HepG2 (cell line): ENCODE results near the gene KAZN. TPM values are rescaled to one million over a fixed set of nuclear protein-coding genes. Genes with fewer than 3 reads are reported as not detected.

Experiments
- ATAC-seq: fragments of 200-7000 bp; cut with Tn5 transposase; 3 replicates; pipeline ENCODE4 v1.9.1; 2020; ENCODE audit warnings: mild to moderate bottlenecking, moderate library complexity
- BruUV-seq: library from RNA; stranded (reverse); fragments of 400-500 nt; replicated peaks from 2 replicates; lab custom pipeline; 2021; lab: Mats Ljungman, UMichigan
- CTCF ChIA-PET: fragments of 300-600 bp; formaldehyde crosslinking; extraction: SDS; loops from one replicate; lab custom pipeline; 2021; ENCODE audit warnings: low total read pairs, inconsistent platforms, low intra/inter-chr PET ratio; lab: Yijun Ruan, JAX
- POLR2A ChIA-PET: fragments of 350-600 bp; sonication (Branson Sonifier 250); formaldehyde crosslinking; loops from one replicate; lab custom pipeline; 2020; ENCODE audit warnings: antibody characterized with exemption, inconsistent platforms; lab: Yijun Ruan, JAX
- DNase-seq: peaks from one replicate; pipeline ENCODE4 v3.0.0-alpha.2; 2015; ENCODE audit warnings: low spot score
- FAIRE-seq: peaks from 3 replicates; lab custom pipeline; 2011; peaks lifted over from hg19 to GRCh38; lab: Jason Lieb, UNC
- H2AFZ ChIP-seq: one replicate; pipeline ENCODE4 v1.6.1; 2011; ENCODE audit warnings: low read length, inconsistent platforms
- H3K27ac ChIP-seq: fragments of 300-600 bp; 3 replicates; pipeline ENCODE4 v1.8.0; 2011; ENCODE audit warnings: mixed run types, mild to moderate bottlenecking, mixed read lengths, low read length, inconsistent platforms; ENCODE audit not compliant: insufficient read depth; ENCODE audit errors: extremely low read length
- H3K27me3 ChIP-seq, 2 experiments: fragments of 200-600 bp in 1 of 2; 2 replicates in 1 of 2; 3 replicates in 1 of 2; pipeline versions ENCODE4 v1.6.0 to v1.8.0; 2011; ENCODE audit warnings: low read length in 2 of 2, mild to moderate bottlenecking in 2 of 2, moderate library complexity in 2 of 2, inconsistent platforms in 1 of 2; ENCODE audit not compliant: insufficient read depth in 2 of 2, control insufficient read depth in 1 of 2
- H3K36me3 ChIP-seq, 2 experiments: fragments of 200-600 bp in 1 of 2; replicated peaks in 1 of 2; 2 replicates in 1 of 2; 3 replicates in 1 of 2; pipeline versions ENCODE4 v1.5.1 to v1.8.0; 2011; ENCODE audit warnings: low read length in 2 of 2, inconsistent platforms in 1 of 2; ENCODE audit not compliant: insufficient read depth in 2 of 2, control insufficient read depth in 1 of 2
- H3K4me1 ChIP-seq: 2 replicates; pipeline ENCODE4 v1.5.1; 2012; ENCODE audit warnings: low read length, inconsistent platforms; ENCODE audit not compliant: insufficient read depth
- H3K4me2 ChIP-seq: 2 replicates; pipeline ENCODE4 v1.6.0; 2011; ENCODE audit warnings: low read depth, low read length, inconsistent platforms
- H3K4me3 ChIP-seq, 3 experiments: fragments of 200-600 bp in 1 of 3; sonication (generic), shearing (Covaris generic) in 1 of 3; replicated peaks in 1 of 3; 2 replicates each; pipeline ENCODE4 v1.5.1; 2011 to 2016; ENCODE audit warnings: low read length in 3 of 3, inconsistent platforms in 2 of 3, low read depth in 2 of 3, mild to moderate bottlenecking in 2 of 3, control low read depth in 1 of 3, mixed read lengths in 1 of 3; ENCODE audit not compliant: insufficient read depth in 1 of 3
- H3K79me2 ChIP-seq: one replicate; pipeline ENCODE4 v1.6.1; 2011; ENCODE audit warnings: low read length, inconsistent platforms; ENCODE audit not compliant: insufficient read depth
- H3K9ac ChIP-seq: 2 replicates; pipeline ENCODE4 v1.6.0; 2011; ENCODE audit warnings: mild to moderate bottlenecking, low read depth, low read length, inconsistent platforms; ENCODE audit not compliant: insufficient read depth
- H3K9me3 ChIP-seq: 2 replicates; pipeline ENCODE4 v1.5.1; 2012; ENCODE audit warnings: mild to moderate bottlenecking, low read length
- H4K20me1 ChIP-seq: 2 replicates; pipeline ENCODE4 v1.6.0; 2011; ENCODE audit warnings: inconsistent platforms, mild to moderate bottlenecking, low read length, moderate library complexity; ENCODE audit not compliant: insufficient read depth
- BCL6 ChIP-seq: IDR thresholded peaks from 2 replicates; pipeline ENCODE4 v1.6.1; 2016; ENCODE audit warnings: missing genetic modification reagents, missing compliant biosample characterization
- CHCHD3 ChIP-seq: sonication (generic); formaldehyde crosslinking; IDR thresholded peaks from 2 replicates; pipeline ENCODE4 v1.8.0; 2022; ENCODE audit warnings: mild to moderate bottlenecking, missing genetic modification reagents, moderate library complexity
- NBN ChIP-seq: fragments of 450-650 bp; conservative IDR thresholded peaks from 2 replicates; pipeline ENCODE4 v1.6.1; 2017
- NKX3-1 ChIP-seq: sonication (generic); formaldehyde crosslinking; IDR thresholded peaks from 2 replicates; pipeline ENCODE4 v1.5.0; 2020; ENCODE audit warnings: missing genetic modification reagents
- POLR2G ChIP-seq: fragments of 200-400 bp; formaldehyde crosslinking; IDR thresholded peaks from 2 replicates; pipeline ENCODE4 v1.6.1; 2018; ENCODE audit warnings: mild to moderate bottlenecking, low read depth, low read length, moderate library complexity
- XRCC5 ChIP-seq: fragments of 200-400 bp; formaldehyde crosslinking; optimal IDR thresholded peaks from 2 replicates; pipeline ENCODE3; 2017; ENCODE audit warnings: mild to moderate bottlenecking, low read length
- ZNF687 ChIP-seq: sonication (generic); formaldehyde crosslinking; IDR thresholded peaks from 2 replicates; pipeline ENCODE4 v1.5.1; 2020; ENCODE audit warnings: mild to moderate bottlenecking, missing genetic modification reagents, moderate library complexity
- WGBS: methylation state at CpG from one replicate; pipeline ENCODE4 v1.1.6; 2017; ENCODE audit warnings: low lambda C conversion rate; 5-methylcytosine and 5-hydroxymethylcytosine counted together
- in situ Hi-C: cut with HindIII; loops from 2 replicates; pipeline ENCODE4 v1.10.0; 2017; ENCODE audit warnings: low pct_unique_long_range_greater_than_20kb; ENCODE audit not compliant: extremely low pct_ligation_motif_present
- intact Hi-C: fragments of 100-400 bp; cut with micrococcal nuclease; formaldehyde crosslinking; loops from one replicate; pipeline ENCODE4 v1.10.0; 2022; ENCODE audit not compliant: unreplicated experiment
- polyA plus RNA-seq, 8 experiments: library from polyadenylated mRNA; depleted of rRNA in 3 of 8; stranded (reverse) in 7 of 8; unstranded in 1 of 8; fragments of >200 nt; fragmentation: Illumina TruSeq in 4 of 8; extraction: Trizol in 4 of 8; gene quantifications; 2 replicates each; pipeline versions ENCODE4 v1.2.1 to v1.2.3, GENCODE V29; 2011 to 2016; ENCODE audit warnings: low read depth in 4 of 8, missing spikeins in 1 of 8, mixed read lengths in 1 of 8; ENCODE audit not compliant: insufficient read depth in 1 of 8
- total RNA-seq, 5 experiments: library from RNA; depleted of rRNA; stranded (reverse); fragments of >200 nt; fragmentation: Illumina TruSeq; extraction: Trizol; gene quantifications; 2 replicates each; pipeline ENCODE4 v1.2.3, GENCODE V29; 2016; ENCODE audit warnings: low read depth in 1 of 5
- TF ChIP-seq, protein P1 (sequence below): sonication (generic); formaldehyde crosslinking; IDR thresholded peaks from 2 replicates; pipeline ENCODE4 v1.5.0; 2020; ENCODE audit warnings: mild to moderate bottlenecking, missing genetic modification reagents
- TF ChIP-seq, protein P2 (sequence below): sonication (generic); formaldehyde crosslinking; IDR thresholded peaks from 2 replicates; pipeline ENCODE4 v1.4.0; 2020; ENCODE audit warnings: mild to moderate bottlenecking, missing genetic modification reagents

The KAZN gene
- total and polyA plus RNA-seq, 2 of the 13 experiments (the other 11 are each of a cell fraction or from before 2014, with no cell fraction given): 10.4 to 13.5 TPM

DNA sequence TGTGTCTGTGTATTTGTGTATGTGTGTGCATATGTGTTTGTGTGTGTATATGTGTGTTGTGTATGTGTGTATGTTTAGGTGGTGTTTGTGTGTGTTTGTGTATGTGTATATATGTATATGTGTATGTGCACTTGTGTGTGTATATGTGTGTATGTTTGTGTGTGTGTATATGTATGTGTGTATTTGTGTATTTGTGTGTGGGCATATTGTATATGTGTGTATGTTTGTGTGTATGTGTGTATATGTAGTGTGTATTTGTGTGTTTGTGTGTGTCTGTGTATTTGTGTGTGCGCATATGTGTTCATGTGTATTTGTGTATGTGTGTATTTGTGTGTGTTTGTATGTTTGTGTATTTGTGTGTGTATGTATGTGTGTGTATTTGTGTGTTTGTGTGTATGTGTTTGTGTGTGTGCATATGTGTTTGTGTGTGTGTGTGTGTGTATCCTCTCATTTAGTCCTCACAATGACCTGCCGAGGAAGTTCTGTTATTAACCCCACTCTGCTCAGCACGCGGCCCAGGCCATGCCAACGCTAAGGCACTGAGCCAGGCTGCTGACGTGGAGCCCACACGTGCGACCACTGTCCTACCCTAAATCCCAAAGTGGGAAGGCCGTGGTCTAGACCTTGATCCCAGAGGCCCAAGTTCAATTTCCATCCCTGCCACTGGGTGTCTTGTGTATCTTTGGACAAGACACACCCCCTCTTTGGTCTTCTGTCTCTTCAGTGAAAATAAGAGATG is 511.8 kb downstream of the KAZN start:
- CTCF ChIA-PET: interaction anchor here (0.9 to 1.2 kb wide), 2 partner anchors 44 to 194 kb away, joined by 3 read pairs; partner anchors contain the start of gene TMEM51
- in situ Hi-C loops (no loop called here), intact Hi-C loops (loop anchor here (1.0 kb wide), 1 partner anchor 194 kb away; no protein-coding TSS in a partner anchor)
- TF ChIP-seq ZNF687 (CRISPR knock-in tag): 0 out of 2 replicates have a peak, but pooled peaks have one; percentile 35
- 0 out of 2 replicates have a peak, but pooled peaks have one; percentile 30 for TF ChIP-seq BCL6 (CRISPR knock-in tag)
- TF ChIP-seq NKX3-1 (CRISPR knock-in tag): no peak
- TF ChIP-seq NBN: 0 out of 2 replicates have a peak, but pooled peaks have one; percentile 50
- no peak for TF ChIP-seq CHCHD3 (CRISPR knock-in tag)
- TF ChIP-seq, protein P1, sequence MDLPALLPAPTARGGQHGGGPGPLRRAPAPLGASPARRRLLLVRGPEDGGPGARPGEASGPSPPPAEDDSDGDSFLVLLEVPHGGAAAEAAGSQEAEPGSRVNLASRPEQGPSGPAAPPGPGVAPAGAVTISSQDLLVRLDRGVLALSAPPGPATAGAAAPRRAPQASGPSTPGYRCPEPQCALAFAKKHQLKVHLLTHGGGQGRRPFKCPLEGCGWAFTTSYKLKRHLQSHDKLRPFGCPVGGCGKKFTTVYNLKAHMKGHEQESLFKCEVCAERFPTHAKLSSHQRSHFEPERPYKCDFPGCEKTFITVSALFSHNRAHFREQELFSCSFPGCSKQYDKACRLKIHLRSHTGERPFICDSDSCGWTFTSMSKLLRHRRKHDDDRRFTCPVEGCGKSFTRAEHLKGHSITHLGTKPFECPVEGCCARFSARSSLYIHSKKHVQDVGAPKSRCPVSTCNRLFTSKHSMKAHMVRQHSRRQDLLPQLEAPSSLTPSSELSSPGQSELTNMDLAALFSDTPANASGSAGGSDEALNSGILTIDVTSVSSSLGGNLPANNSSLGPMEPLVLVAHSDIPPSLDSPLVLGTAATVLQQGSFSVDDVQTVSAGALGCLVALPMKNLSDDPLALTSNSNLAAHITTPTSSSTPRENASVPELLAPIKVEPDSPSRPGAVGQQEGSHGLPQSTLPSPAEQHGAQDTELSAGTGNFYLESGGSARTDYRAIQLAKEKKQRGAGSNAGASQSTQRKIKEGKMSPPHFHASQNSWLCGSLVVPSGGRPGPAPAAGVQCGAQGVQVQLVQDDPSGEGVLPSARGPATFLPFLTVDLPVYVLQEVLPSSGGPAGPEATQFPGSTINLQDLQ: no peak
- TF ChIP-seq POLR2G: peak; percentile 27; the same call in 1 of the 2 replicates
- TF ChIP-seq, protein P2, sequence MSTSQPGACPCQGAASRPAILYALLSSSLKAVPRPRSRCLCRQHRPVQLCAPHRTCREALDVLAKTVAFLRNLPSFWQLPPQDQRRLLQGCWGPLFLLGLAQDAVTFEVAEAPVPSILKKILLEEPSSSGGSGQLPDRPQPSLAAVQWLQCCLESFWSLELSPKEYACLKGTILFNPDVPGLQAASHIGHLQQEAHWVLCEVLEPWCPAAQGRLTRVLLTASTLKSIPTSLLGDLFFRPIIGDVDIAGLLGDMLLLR: no peak
- peak; percentile 19 for TF ChIP-seq XRCC5

More for the DNA sequence above, 511.8 kb downstream of the KAZN start:
- no peak overlapping the region for H3K9ac ChIP-seq
- 33% methylated on average over 6 of the region's 9 CpGs for WGBS
- DNase-seq (peak; percentile 58), FAIRE-seq (peak; percentile 34), ATAC-seq (peak; percentile 56)
- no peak overlapping the region for H3K27ac ChIP-seq
- no peaks in the 10 kb centered on the region for H3K27me3 ChIP-seq
- H3K79me2 ChIP-seq: no peaks in the 10 kb centered on the region
- no peak overlapping the region for H2AFZ ChIP-seq
- no peaks in the 10 kb centered on the region for H3K9me3 ChIP-seq
- no peak overlapping the region for H3K4me2 ChIP-seq
- H3K36me3 ChIP-seq: no peaks in the 10 kb centered on the region
- H3K4me1 ChIP-seq: peaks cover 22% of the 10 kb centered on the region
- no peak overlapping the region for H3K4me3 ChIP-seq
- BruUV-seq: no TSS peak
- peaks cover 2% of the 10 kb centered on the region; the same call in 1 of the 2 replicates for H4K20me1 ChIP-seq
- POLR2A ChIA-PET: no interaction called here
